NCI-H1092 treated with DMSO at 0.1 percent for 48 hours (cell line): ENCODE data around the gene HEATR5A.
"Not testable (repeated sequence)": the region's sequence is repeated elsewhere in the genome, so short reads cannot be mapped to it uniquely, and the experiment has no call there.

Experiments
- DNase-seq: peaks from one replicate; lab custom pipeline; 2025; lab: John Stamatoyannopoulos, UW

Gene HEATR5A

DNA sequence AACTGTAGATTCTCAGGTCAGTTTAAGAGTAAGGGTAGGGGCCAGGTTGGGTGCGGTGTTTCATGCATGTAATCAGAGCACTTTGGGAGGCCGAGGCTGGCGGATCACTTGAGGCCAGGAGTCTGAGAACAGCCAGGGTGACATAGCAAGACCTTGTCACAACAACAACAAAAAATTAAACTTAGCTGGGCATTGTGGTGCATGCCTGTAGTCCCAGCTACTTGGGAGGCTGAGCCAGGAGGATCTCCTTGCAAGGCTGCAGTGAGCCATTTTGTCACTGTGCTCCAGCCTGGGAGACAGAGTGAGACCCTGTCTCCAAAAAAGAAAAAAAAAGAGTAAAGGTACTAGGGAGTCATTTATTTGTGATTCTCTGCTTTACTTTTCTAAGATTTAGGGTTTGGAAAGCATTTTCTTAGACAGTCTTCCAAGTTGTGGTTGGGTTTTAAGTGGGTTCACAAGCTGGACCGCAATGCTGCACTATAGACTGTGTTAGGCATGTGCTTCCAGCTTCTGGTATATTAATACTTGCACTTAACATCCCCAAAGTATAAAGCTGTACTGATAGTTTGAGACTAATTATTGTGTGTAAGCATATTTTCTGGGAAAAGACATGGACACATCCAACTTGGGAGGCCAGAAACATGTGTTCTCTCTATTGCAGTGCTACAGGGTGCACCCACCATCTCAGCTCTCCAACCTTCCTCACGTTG lies 163.7 kb downstream of the HEATR5A start:
- DNase-seq: no peak

DNA sequence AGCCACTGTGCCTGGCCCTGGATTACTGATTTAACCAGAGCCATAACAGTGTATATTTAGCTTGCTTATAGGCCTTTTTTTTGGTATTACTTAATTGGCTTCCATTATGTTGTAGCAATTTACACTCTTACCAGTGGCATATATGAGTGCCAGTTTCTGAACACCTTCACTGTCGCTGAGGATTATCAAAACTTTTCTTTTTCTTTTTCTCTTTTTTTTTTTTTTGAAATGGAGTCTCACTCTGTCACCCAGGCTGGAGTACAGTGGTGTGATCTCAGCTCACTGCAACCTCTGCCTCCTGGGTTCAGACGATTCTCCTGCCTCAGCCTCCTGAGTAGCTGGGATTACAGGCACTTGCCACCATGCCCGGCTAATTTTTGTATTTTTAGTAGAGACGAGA lies 164.4 kb downstream of the HEATR5A start:
- not testable (repeated sequence) for DNase-seq

GRCh38 chr14:31255286-31255685 lies 165.1 kb downstream of the HEATR5A start:
- no peak for DNase-seq

DNA sequence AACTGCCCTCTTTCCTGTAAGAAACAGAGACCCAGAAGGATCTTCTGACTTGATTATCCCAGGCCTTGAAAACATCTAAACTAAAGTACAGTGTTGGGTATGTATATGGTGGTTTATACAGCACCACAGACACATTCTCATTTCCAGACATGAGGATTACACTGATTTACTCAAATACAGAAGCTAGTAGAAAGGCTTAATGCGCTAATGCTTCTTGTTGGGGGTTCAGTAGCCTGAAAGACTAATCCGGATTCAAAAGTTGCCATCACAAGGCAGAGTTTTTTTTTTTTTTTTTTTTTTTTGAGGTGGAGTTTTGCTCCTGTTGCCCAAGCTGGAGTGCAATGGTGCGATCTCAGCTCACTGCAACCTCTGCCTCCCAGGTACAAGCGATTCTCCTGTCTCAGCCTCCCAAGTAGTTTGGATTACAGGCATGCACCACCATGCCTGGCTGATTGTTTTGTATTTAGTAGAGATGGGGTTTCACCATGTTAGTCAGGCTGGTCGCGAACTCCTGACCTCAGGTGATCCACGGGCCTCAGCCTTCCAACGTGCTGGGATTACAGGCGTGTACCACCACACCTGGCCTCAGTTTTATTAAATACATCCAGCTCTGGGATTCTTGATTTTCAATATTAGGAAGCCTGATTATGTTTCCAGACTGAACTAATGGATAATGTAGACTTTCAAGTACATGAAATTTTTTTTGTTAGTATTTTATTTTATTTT lies 166.4 kb downstream of the HEATR5A start:
- DNase-seq: no peak

DNA sequence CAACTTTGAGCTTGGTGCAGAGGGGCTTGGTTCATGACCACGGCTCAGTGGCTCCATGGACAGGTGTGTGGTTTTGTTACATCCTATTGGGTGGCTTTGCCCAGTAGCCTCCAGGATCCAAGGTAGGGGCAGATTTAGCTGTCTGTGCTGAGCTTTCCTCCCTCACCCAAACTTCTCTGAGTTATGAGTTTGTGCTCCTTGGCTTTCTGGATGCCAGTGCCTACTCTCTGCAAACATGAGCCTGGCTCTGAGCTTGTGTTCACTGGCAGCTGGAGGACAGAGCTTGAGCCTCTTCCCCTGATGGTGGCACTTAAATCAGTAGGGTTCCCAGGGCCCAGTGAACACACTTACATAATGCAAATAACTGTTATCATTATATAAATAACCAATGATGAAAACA lies 167.5 kb downstream of the HEATR5A start:
- no peak for DNase-seq

DNA sequence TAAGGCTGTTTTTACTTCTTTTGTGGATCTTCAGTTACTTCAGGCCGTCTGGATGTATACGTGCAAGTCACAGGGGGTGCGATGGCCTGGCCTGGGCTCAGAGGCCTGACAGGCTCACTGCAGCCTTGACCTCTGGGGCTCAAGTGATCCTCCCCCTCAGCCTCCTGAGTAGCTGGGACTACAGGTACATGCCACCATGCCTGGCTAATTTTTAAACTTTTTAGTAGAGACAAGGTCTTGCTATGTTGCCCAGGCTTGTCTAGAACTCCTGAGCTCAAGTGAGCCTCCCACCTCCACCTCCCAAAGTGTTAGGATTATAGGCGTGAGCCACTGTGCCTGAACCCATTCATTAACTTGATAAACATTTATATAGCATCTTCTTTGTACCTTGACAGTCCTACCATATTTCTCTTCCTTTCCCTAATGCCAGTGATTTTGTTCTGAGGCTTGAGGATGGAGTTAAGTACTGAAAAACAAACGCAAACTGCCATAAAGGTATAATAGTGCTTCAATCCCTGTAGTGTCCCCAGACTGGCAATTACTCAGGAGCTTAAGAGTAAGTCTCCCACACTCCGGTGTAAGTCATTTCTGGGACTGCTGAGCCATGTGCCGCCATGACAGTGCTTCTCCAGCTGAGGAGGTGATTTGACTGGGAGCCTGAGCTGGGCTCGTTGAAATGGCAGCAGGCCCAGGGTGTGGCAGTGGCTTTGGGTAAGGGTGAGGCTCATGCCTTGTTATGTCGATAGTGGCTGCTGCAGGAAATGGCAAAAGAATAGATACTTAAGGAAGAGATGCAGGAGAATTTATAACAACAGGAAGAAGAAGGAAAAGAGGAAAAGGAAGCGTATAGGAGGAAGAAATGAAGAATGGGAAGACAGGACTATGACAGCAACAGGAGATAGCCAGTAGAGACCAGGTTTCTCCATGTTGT lies 169.1 kb downstream of the HEATR5A start:
- no peak for DNase-seq

DNA sequence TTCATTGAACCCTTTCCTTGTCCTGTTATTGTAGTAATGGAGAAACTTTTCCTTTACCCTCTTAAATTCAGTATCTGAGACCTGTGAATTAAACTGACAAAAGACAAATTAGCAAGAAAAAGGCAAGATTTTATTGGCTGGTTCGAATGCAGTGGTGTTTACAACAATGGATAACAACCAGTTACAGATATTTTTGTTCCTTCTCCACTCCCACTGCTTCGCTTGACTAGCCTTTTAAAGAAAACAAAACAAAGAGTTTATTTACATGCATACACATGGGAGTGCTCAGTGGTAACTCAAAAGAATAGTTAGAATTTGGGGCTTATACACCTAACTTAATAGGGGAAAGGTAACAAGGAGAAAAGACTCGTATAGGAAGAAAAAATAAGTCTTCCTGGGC lies 175.7 kb downstream of the HEATR5A start:
- DNase-seq: no peak

- no peak for DNase-seq
These were observed 176.5 kb downstream of the HEATR5A start for GRCh38 chr14:31243860-31244259.

- not testable (repeated sequence) for DNase-seq
These were observed 178.0 kb downstream of the HEATR5A start for GRCh38 chr14:31242161-31242940.
